ENCODE results near the gene CYP46A1.

Gene CYP46A1

DNA sequence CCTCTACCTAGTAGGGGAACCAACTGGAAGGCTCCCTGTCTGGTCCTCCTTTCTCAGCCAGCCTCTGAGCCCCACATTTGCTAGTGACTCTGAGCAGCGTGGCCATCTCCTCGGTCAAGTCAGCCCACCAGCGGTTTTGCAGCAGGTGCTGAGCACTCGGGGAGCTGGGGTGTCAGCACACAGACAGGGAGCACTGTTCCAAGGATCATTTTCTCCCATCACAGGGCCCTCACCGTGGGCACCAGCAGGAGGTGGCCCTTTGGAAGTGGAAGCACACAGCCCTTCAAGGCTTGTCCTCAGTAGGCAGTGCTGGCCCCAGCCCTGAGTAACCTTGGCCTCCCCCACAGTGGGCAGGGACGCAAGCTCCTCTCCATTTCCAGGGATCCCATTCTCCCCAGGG lies 85.0 kb downstream of the CYP46A1 start:
- TF ChIP-seq YY1 (IDR thresholded peaks at IDR 0.05; ENCODE audit: low read depth) (no peak), TCF12 (IDR thresholded peaks at IDR 0.05; ENCODE audit: low read depth) (no peak), FOXM1 (IDR thresholded peaks at IDR 0.05; ENCODE audit: borderline replicate concordance, low read depth) (no peak)

DNA sequence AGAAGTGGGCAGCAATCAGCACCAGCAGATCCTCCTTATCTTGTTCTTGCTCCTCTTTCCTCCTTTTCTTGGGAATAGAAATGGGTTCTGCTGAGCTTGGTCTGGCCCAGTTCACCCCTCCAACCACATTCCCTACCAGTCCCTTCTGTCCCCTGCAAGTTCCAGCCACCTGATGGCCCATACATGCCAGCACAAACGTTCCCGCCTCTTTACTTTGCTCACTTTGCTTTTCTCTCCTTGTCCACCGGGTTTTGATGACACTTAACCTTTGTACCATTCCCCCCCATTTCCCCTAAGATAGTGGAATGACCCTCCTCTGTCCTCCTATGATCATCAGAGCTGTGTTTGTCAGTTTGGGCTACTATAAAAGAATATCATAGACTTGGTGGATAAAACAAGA lies 85.7 kb downstream of the CYP46A1 start:
- TF ChIP-seq USF1 (IDR thresholded peaks at IDR 0.05) (no peak), MAX (IDR thresholded peaks at IDR 0.05) (no peak)

DNA sequence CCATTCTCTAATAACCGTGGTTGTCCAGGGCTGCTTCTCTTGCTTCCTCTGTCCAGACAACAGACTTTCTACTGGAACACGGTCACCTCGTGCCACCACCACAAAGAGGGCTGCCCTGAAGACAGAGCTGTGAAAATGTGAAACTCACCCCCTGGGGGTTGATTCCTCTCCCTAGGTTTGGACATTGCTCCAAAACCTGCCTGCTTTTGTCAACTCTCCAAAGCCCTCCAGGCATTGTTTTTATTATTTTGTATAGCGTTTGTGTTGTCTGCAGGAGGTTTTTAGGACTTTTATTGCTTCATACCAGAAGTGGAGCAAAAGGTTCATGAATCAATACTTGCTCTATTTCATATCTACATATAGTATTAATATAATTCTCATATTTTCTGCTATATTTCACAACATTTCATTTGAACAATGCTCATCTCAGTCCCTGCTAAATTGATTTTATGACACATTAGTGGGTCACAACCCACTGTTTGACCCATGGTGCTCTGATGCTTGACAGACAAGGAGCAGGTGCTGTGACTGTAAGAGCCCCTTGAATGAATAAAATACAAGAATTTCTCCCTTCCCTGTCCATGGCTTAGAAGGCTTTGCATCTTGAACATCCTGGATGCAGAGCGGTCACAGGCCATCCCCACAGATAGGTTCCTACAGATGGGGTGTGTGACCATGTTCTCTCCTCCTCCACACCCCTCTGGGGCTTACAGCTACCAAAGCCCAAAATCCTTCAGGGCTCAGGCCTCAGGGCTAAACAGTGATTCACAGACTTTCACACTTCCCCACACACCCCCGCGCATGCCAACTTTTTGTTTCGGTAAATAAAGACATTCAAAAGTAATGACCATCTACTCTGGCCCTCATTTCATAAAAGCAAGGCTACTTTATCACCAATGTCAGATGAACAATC lies 88.5 kb downstream of the CYP46A1 start:
- TF ChIP-seq CREB1 (IDR thresholded peaks at IDR 0.05; ENCODE audit: low read depth) (no peak), TAF1 (IDR thresholded peaks at IDR 0.05; ENCODE audit: low read depth) (no peak), CEBPB (IDR thresholded peaks at IDR 0.05) (no peak), NFIC (IDR thresholded peaks at IDR 0.05) (no peak), YY1 (IDR thresholded peaks at IDR 0.05; ENCODE audit: low read depth) (no peak), EGR1 (IDR thresholded peaks at IDR 0.05) (no peak), ZBTB7A (IDR thresholded peaks at IDR 0.05; ENCODE audit: low read depth) (no peak), EP300 (IDR thresholded peaks at IDR 0.05; ENCODE audit: borderline replicate concordance) (no peak), REST (IDR thresholded peaks at IDR 0.05; ENCODE audit: low read depth) (no peak), USF1 (IDR thresholded peaks at IDR 0.05) (no peak), RAD21 (IDR thresholded peaks at IDR 0.05; ENCODE audit: low read depth) (no peak)

DNA sequence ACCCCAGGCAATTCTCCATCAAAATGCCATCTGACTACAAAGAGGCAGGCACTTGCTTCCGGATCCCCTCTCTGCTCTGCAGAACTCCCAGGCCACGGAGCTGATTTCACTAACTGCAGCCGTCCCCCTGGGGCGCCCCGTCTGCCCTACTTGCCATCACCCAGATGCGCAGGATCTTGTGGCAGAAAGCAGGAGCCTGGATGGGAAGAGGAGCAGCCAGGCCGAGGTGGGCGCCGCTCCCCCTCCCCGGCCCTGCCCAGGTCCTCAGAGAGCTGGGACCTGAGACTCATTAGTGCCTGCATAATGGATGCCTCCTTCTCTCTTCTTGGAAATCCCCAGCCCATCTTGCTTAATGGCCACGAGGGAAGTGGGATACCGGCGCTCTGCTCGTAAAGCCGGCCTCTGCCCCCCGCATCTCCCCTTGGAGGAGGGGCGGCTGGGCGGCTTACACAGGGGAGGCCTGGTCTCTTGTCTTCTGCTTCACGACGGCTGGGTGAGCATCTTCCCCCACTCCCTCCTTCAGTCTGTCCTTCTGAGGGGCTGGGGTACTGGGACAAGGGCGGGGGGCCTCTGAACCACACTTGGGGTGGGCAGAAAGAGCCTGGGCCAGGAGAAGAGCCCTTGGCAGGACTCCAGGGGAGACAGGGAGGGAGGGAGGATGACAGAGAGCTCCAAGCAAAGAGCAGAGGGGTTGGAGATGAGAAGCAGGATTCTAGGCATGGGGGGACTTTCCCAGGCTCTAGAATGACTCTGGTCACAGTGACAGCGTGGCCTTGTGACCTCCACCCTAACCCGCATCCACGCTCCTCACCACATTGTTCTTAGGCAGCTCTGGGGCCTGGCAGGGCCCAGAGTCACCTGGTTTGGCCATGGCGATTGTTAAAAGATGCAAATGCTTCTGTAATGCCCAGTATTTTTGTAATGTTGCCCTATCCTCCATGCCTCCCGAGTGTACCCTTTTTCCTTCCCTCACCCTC lies 89.7 kb downstream of the CYP46A1 start:
- TF ChIP-seq TAF1 (IDR thresholded peaks at IDR 0.05; ENCODE audit: low read depth), result no peak
- no peak for TF ChIP-seq CREB1 (IDR thresholded peaks at IDR 0.05; ENCODE audit: low read depth)
- no peak for TF ChIP-seq USF1 (IDR thresholded peaks at IDR 0.05)
- no peak for TF ChIP-seq TCF12 (IDR thresholded peaks at IDR 0.05; ENCODE audit: low read depth)
- TF ChIP-seq REST (IDR thresholded peaks at IDR 0.05; ENCODE audit: low read depth), result no peak
- TF ChIP-seq FOXM1 (IDR thresholded peaks at IDR 0.05; ENCODE audit: borderline replicate concordance, low read depth), result no peak
- no peak for TF ChIP-seq EP300 (IDR thresholded peaks at IDR 0.05; ENCODE audit: borderline replicate concordance)
- TF ChIP-seq EGR1 (IDR thresholded peaks at IDR 0.05), result no peak
- no peak for TF ChIP-seq CEBPB (IDR thresholded peaks at IDR 0.05)
- no peak for TF ChIP-seq ZBTB7A (IDR thresholded peaks at IDR 0.05; ENCODE audit: low read depth)
- TF ChIP-seq TEAD4 (IDR thresholded peaks at IDR 0.05), result no peak
- TF ChIP-seq YY1 (IDR thresholded peaks at IDR 0.05; ENCODE audit: low read depth), result no peak
- no peak for TF ChIP-seq NFIC (IDR thresholded peaks at IDR 0.05)
- no peak for TF ChIP-seq RAD21 (IDR thresholded peaks at IDR 0.05; ENCODE audit: low read depth)
- TF ChIP-seq MAX (IDR thresholded peaks at IDR 0.05), result no peak
